MM.1S (cell line): ENCODE data around the gene LDLRAD4.

Experiments used
- DNase-seq: peaks from one replicate; pipeline ENCODE4 v3.0.0-alpha.2; 2015
- H2AFZ ChIP-seq: fragments of 300-600 bp; sonication (generic); 2 replicates; pipeline ENCODE4 v1.6.0; 2016; ENCODE audit warnings: antibody characterized with exemption, low read length
- H3F3A ChIP-seq: fragments of 300-600 bp; sonication (generic); 2 replicates; pipeline ENCODE4 v1.6.1; 2016; ENCODE audit warnings: mild to moderate bottlenecking, antibody characterized with exemption, low read length, moderate library complexity, mixed read lengths; ENCODE audit not compliant: insufficient read depth
- H3K27ac ChIP-seq: fragments of 300-600 bp; sonication (generic); 2 replicates; pipeline ENCODE4 v1.5.1; 2016; ENCODE audit warnings: mild to moderate bottlenecking, low read length
- H3K27me3 ChIP-seq: fragments of 300-600 bp; sonication (generic); replicated peaks from 2 replicates; pipeline ENCODE4 v1.6.0; 2016; ENCODE audit warnings: low read length; ENCODE audit not compliant: insufficient read depth
- H3K36me3 ChIP-seq: fragments of 300-600 bp; sonication (generic); replicated peaks from 2 replicates; pipeline ENCODE4 v1.6.1; 2016; ENCODE audit warnings: mild to moderate bottlenecking, low read length, mixed read lengths; ENCODE audit not compliant: insufficient read depth
- H3K4me1 ChIP-seq: fragments of 300-600 bp; sonication (generic); 2 replicates; pipeline ENCODE4 v1.6.1; 2016; ENCODE audit warnings: low read length, mixed read lengths
- H3K4me2 ChIP-seq: fragments of 300-600 bp; sonication (generic); 2 replicates; pipeline ENCODE4 v1.6.0; 2016; ENCODE audit warnings: low read depth, low read length
- H3K4me3 ChIP-seq: fragments of 300-600 bp; sonication (generic); 2 replicates; pipeline ENCODE4 v1.5.1; 2016; ENCODE audit warnings: low read length, mixed read lengths
- H3K79me2 ChIP-seq: fragments of 300-600 bp; sonication (generic); 2 replicates; pipeline ENCODE4 v1.6.1; 2016; ENCODE audit warnings: mixed run types, low read length, mixed read lengths
- H3K9ac ChIP-seq: fragments of 300-600 bp; sonication (generic); 2 replicates; pipeline ENCODE4 v1.6.1; 2016; ENCODE audit warnings: low read length, mixed read lengths
- H3K9me2 ChIP-seq: fragments of 300-600 bp; sonication (generic); replicated peaks from 2 replicates; pipeline ENCODE4 v1.6.1; 2016; ENCODE audit warnings: mild to moderate bottlenecking, low read length, mixed read lengths; ENCODE audit not compliant: insufficient read depth
- H3K9me3 ChIP-seq: fragments of 300-600 bp; sonication (generic); replicated peaks from 2 replicates; pipeline ENCODE4 v1.6.1; 2016; ENCODE audit warnings: mild to moderate bottlenecking, low read length, mixed read lengths; ENCODE audit not compliant: insufficient read depth
- H4K20me1 ChIP-seq: fragments of 300-600 bp; sonication (generic); 2 replicates; pipeline ENCODE4 v1.6.1; 2016; ENCODE audit warnings: mild to moderate bottlenecking, low read length, moderate library complexity, mixed read lengths; ENCODE audit not compliant: insufficient read depth
- EZH2 ChIP-seq: fragments of 300-600 bp; sonication (generic); optimal IDR thresholded peaks from 2 replicates; pipeline ENCODE3; 2017; ENCODE audit warnings: low read depth, mild to moderate bottlenecking, antibody characterized with exemption, low read length, mixed read lengths
- EZH2phosphoT487 ChIP-seq: fragments of 300-600 bp; sonication (generic); IDR thresholded peaks from 2 replicates; pipeline ENCODE4 v1.6.1; 2018; ENCODE audit warnings: antibody characterized with exemption, low read length
- TF ChIP-seq, protein P1 (sequence below): fragments of 300-600 bp; sonication (generic); IDR thresholded peaks from 2 replicates; pipeline ENCODE4 v1.5.1; 2016; ENCODE audit warnings: antibody characterized with exemption, low read length, mixed read lengths

The LDLRAD4 gene

DNA sequence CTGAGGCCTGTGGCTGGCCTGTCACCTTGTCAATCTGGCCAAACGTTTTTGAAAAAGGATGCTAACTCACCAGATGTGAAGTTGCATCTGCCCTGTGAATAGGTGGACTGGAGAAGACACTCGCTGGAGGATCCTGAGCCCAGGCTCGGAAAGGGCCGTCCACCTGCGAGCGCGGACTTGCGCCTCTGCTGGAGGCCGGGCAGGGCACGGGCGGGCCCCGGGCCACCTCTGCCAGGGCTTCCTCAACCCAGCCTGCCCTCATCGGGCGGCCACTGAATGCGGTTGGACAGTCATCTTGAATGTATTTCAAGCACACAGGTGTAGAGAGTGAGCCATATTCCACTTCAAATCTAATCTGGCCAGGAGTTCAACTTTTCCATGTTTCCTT, 423.9 kb downstream of the LDLRAD4 start:
- Histone ChIP-seq H3K4me3 (no peak overlapping the region), H2AFZ (no peak overlapping the region), H3K4me1 (no peaks in the 10 kb centered on the region), H3K27me3 (no peaks in the 10 kb centered on the region), H3K36me3 (no peaks in the 10 kb centered on the region), H3K79me2 (no peaks in the 10 kb centered on the region), H3K9ac (no peak overlapping the region), H3F3A (no peaks in the 10 kb centered on the region), H3K9me2 (no peaks in the 10 kb centered on the region), H3K4me2 (no peak overlapping the region), H3K27ac (no peak overlapping the region), H4K20me1 (no peaks in the 10 kb centered on the region), H3K9me3 (no peaks in the 10 kb centered on the region)
- TF ChIP-seq EZH2, result no peak
- no peak for TF ChIP-seq EZH2phosphoT487
- TF ChIP-seq, protein P1, sequence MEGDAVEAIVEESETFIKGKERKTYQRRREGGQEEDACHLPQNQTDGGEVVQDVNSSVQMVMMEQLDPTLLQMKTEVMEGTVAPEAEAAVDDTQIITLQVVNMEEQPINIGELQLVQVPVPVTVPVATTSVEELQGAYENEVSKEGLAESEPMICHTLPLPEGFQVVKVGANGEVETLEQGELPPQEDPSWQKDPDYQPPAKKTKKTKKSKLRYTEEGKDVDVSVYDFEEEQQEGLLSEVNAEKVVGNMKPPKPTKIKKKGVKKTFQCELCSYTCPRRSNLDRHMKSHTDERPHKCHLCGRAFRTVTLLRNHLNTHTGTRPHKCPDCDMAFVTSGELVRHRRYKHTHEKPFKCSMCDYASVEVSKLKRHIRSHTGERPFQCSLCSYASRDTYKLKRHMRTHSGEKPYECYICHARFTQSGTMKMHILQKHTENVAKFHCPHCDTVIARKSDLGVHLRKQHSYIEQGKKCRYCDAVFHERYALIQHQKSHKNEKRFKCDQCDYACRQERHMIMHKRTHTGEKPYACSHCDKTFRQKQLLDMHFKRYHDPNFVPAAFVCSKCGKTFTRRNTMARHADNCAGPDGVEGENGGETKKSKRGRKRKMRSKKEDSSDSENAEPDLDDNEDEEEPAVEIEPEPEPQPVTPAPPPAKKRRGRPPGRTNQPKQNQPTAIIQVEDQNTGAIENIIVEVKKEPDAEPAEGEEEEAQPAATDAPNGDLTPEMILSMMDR, result no peak
- no peak for DNase-seq

DNA sequence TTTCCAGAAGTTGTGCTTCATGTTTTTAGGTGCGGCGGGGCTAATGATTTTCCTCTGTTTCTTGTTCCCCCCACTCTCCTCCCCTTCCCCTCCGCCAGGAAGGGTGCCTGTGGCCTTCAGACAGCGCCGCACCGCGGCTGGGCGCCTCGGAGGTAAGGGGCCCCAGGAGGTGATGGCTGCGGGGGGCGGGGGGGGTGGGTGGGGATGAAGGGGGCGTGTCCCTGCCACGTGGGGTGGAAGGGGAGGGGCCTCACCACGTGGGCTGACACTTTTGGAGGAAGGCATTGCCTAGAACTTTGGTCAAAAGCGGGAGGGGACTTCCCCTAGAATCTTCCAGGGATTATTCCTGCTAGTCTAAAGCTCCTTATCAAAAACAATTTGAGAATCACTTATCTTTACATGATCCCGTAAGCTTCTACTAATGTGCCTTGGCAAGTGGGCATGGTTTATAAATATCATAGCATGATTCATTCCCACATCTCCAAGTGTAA, 424.7 kb downstream of the LDLRAD4 start:
- no peaks in the 10 kb centered on the region for H3K79me2 ChIP-seq
- H3K9ac ChIP-seq, result no peak overlapping the region
- DNase-seq, result no peak
- TF ChIP-seq, protein P1, result no peak
- TF ChIP-seq EZH2phosphoT487 (no peak), EZH2 (no peak)
- no peaks in the 10 kb centered on the region for H3K36me3 ChIP-seq
- H3K4me1 ChIP-seq, result no peaks in the 10 kb centered on the region
- H2AFZ ChIP-seq, result no peak overlapping the region
- no peak overlapping the region for H3K4me3 ChIP-seq
- H3F3A ChIP-seq, result no peaks in the 10 kb centered on the region
- H3K9me3 ChIP-seq, result no peaks in the 10 kb centered on the region
- H4K20me1 ChIP-seq, result no peaks in the 10 kb centered on the region
- H3K9me2 ChIP-seq, result no peaks in the 10 kb centered on the region
- no peak overlapping the region for H3K4me2 ChIP-seq
- no peak overlapping the region for H3K27ac ChIP-seq
- H3K27me3 ChIP-seq, result no peaks in the 10 kb centered on the region

DNA sequence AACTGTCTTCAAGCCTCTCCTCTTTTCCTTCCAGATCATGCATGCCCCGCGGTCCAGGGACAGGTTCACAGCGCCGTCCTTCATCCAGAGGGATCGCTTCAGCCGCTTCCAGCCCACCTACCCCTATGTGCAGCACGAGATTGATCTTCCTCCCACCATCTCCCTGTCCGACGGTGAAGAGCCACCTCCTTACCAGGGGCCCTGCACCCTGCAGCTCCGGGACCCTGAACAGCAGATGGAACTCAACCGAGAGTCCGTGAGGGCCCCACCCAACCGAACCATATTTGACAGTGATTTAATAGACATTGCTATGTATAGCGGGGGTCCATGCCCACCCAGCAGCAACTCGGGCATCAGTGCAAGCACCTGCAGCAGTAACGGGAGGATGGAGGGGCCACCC, 426.5 kb downstream of the LDLRAD4 start:
- no peaks in the 10 kb centered on the region for H4K20me1 ChIP-seq
- no peak overlapping the region for H3K4me2 ChIP-seq
- no peaks in the 10 kb centered on the region for H3F3A ChIP-seq
- H3K27ac ChIP-seq, result no peak overlapping the region
- H3K27me3 ChIP-seq, result no peaks in the 10 kb centered on the region
- H3K79me2 ChIP-seq, result no peaks in the 10 kb centered on the region
- no peak for DNase-seq
- H3K9me2 ChIP-seq, result no peaks in the 10 kb centered on the region
- H3K36me3 ChIP-seq, result no peaks in the 10 kb centered on the region
- H3K4me1 ChIP-seq, result no peaks in the 10 kb centered on the region
- TF ChIP-seq, protein P1, result no peak
- TF ChIP-seq EZH2phosphoT487 (no peak), EZH2 (no peak)
- H3K9ac ChIP-seq, result no peak overlapping the region
- H3K9me3 ChIP-seq, result no peaks in the 10 kb centered on the region
- no peak overlapping the region for H3K4me3 ChIP-seq
- no peak overlapping the region for H2AFZ ChIP-seq
